Measurements from ENCODE around the gene MYO5A. TPM values are rescaled to one million over a fixed set of nuclear protein-coding genes. Genes with fewer than 3 reads are reported as not detected.

Gene MYO5A
- total RNA-seq, 1 experiment from 2014 or later: 21.8 TPM

DNA sequence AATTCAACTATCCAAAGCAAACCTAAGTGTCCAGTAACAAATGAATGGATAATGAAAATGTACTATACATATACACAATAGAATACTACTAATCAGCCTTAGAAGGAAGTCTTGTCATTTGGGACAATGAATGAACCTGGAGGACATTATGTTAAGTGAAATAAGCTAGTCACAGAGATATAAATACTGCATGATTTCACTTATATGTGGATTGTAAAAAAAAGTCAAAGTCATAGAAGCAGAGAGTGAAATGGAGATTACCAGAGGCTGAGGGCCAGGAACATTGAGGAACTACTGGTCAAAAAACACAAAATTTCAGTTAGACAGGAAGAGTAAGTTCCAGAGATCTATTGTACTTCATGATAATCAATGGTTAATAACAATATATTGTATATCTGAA is 33.6 kb downstream of the MYO5A start:
- Mint-ChIP-seq H3K9me3 (no peaks in the 10 kb centered on the region), H3K4me3 (no peak overlapping the region), H3K27ac (no peak overlapping the region), H3K4me1 (no peaks in the 10 kb centered on the region), H3K36me3 (ENCODE audit: insufficient read depth in 1 of 3, low read depth in 3 of 3) (no peaks in the 10 kb centered on the region), H3K27me3 (ENCODE audit: low read depth) (no peaks in the 10 kb centered on the region)
- no peaks in the 10 kb centered on the region for H3K23me2 ChIP-seq (ENCODE audit: insufficient read length, low read depth, low read length, poor library complexity, severe bottlenecking)
- no peak overlapping the region for H4K91ac ChIP-seq (ENCODE audit: insufficient read length, low read depth, low read length)
- H2BK20ac ChIP-seq (ENCODE audit: low read depth, low read length, poor library complexity, severe bottlenecking): no peak overlapping the region
- H3K27ac ChIP-seq (ENCODE audit: insufficient read length, low read depth, low read length): no peak overlapping the region
- no peaks in the 10 kb centered on the region for H3K4me1 ChIP-seq (ENCODE audit: insufficient read depth, low read length)
- no peak overlapping the region for H2BK5ac ChIP-seq (ENCODE audit: insufficient read length, low read length)
- no peaks in the 10 kb centered on the region for H3K9me3 ChIP-seq (ENCODE audit: control insufficient read depth, low read depth, low read length)
- H3K4me2 ChIP-seq (ENCODE audit: insufficient read depth, insufficient read length, low read length): no peak overlapping the region
- H3K56ac ChIP-seq (ENCODE audit: insufficient read length, low read depth, low read length): no peak overlapping the region
- no peak overlapping the region for H4K8ac ChIP-seq (replicated peaks; ENCODE audit: insufficient read length, low read depth, low read length)
- H3K27me3 ChIP-seq (ENCODE audit: insufficient read depth, low read length): no peaks in the 10 kb centered on the region
- TF ChIP-seq, protein P1, sequence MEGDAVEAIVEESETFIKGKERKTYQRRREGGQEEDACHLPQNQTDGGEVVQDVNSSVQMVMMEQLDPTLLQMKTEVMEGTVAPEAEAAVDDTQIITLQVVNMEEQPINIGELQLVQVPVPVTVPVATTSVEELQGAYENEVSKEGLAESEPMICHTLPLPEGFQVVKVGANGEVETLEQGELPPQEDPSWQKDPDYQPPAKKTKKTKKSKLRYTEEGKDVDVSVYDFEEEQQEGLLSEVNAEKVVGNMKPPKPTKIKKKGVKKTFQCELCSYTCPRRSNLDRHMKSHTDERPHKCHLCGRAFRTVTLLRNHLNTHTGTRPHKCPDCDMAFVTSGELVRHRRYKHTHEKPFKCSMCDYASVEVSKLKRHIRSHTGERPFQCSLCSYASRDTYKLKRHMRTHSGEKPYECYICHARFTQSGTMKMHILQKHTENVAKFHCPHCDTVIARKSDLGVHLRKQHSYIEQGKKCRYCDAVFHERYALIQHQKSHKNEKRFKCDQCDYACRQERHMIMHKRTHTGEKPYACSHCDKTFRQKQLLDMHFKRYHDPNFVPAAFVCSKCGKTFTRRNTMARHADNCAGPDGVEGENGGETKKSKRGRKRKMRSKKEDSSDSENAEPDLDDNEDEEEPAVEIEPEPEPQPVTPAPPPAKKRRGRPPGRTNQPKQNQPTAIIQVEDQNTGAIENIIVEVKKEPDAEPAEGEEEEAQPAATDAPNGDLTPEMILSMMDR (conservative IDR thresholded peaks at IDR 0.05): no peak
- H3K14ac ChIP-seq (ENCODE audit: insufficient read depth, low read length): no peak overlapping the region
- no peak overlapping the region for H2AFZ ChIP-seq (ENCODE audit: low read length)
- no peak overlapping the region for H3K18ac ChIP-seq (ENCODE audit: insufficient read length, low read depth, low read length)
- no peak overlapping the region for H4K5ac ChIP-seq (ENCODE audit: insufficient read length, low read depth, low read length)
- no peak overlapping the region for H2BK12ac ChIP-seq (ENCODE audit: insufficient read length, low read depth, low read length)
- H3K79me1 ChIP-seq (ENCODE audit: insufficient read depth, low read depth, low read length, poor library complexity, severe bottlenecking): peaks cover 6% of the 10 kb centered on the region
- no peak overlapping the region for H3K4ac ChIP-seq (ENCODE audit: low read depth, low read length)
- H3K79me2 ChIP-seq (ENCODE audit: insufficient read depth, low read length): no peaks in the 10 kb centered on the region; the same call in 1 of the 2 replicates
- H2BK15ac ChIP-seq (ENCODE audit: low read depth, low read length): no peak overlapping the region
- no peak overlapping the region for H3K9ac ChIP-seq (ENCODE audit: extremely low read depth, insufficient read length, low read length)
- H3K23ac ChIP-seq (ENCODE audit: insufficient read length, low read depth, low read length): no peak overlapping the region
- no peak overlapping the region for H2AK5ac ChIP-seq (ENCODE audit: insufficient read length, low read length)
- DNase-seq: no peak
- no peak overlapping the region for H2BK120ac ChIP-seq (ENCODE audit: low read depth, low read length, poor library complexity, severe bottlenecking)
- no peak overlapping the region for H3T11ph ChIP-seq (ENCODE audit: low read length)
- no peaks in the 10 kb centered on the region for H4K20me1 ChIP-seq (ENCODE audit: control insufficient read depth, insufficient read depth, insufficient read length)
